GM23248 (cell line): ENCODE measurements around the gene KCND1.

Experiments
- EZH2 ChIP-seq: fragments of 200-600 bp; sonication (generic); IDR thresholded peaks from 2 replicates; pipeline ENCODE4 v1.6.1; 2018; ENCODE audit warnings: antibody characterized with exemption, mild to moderate bottlenecking; ENCODE audit not compliant: insufficient read depth, poor library complexity, severe bottlenecking
- EZH2phosphoT487 ChIP-seq: fragments of 200-600 bp; sonication (generic); IDR thresholded peaks from 2 replicates; pipeline ENCODE4 v1.6.1; 2018; ENCODE audit warnings: antibody characterized with exemption, moderate library complexity, mild to moderate bottlenecking, low read depth; ENCODE audit not compliant: insufficient read depth

GRCh38 chrX:49000636-49001035 lies 29.0 kb upstream of the KCND1 start:
- TF ChIP-seq EZH2, result no peak
- TF ChIP-seq EZH2phosphoT487, result no peak
